AG04450 (cell line): ENCODE results near the gene SNRPA. TPM values are rescaled to one million over a fixed set of nuclear protein-coding genes. Genes with fewer than 3 reads are reported as not detected.
"Not testable (repeated sequence)": the region's sequence is repeated elsewhere in the genome, so short reads cannot be mapped to it uniquely, and the experiment has no call there.

Source experiments
- CTCF ChIA-PET: fragments of 300-600, 350-600 bp; formaldehyde crosslinking; extraction: SDS; loops from one replicate; lab custom pipeline; 2022; ENCODE audit warnings: antibody characterized with exemption, inconsistent platforms; lab: Charles Lee
- POLR2A ChIA-PET: fragments of 350-600 bp; formaldehyde crosslinking; extraction: SDS; loops from one replicate; lab custom pipeline; 2021; ENCODE audit warnings: antibody characterized with exemption, inconsistent platforms; lab: Yijun Ruan, JAX
- DNase-seq: peaks from one replicate; pipeline ENCODE4 v3.0.0-alpha.2; 2011; ENCODE audit warnings: low read depth, low spot score
- H3K27ac ChIP-seq: one replicate; pipeline ENCODE4 v1.5.1; 2012; ENCODE audit warnings: low read depth, low read length, control low read depth
- H3K27me3 ChIP-seq: one replicate; pipeline ENCODE4 v1.6.0; 2012; ENCODE audit warnings: low read length; ENCODE audit not compliant: control insufficient read depth, insufficient read depth
- H3K4me3 ChIP-seq: 2 replicates; pipeline ENCODE4 v1.5.1; 2011; ENCODE audit warnings: mild to moderate bottlenecking, low read depth, low read length, control low read depth
- H3K9me3 ChIP-seq: 2 replicates; pipeline ENCODE4 v1.5.1; 2012; ENCODE audit warnings: low read length; ENCODE audit not compliant: control insufficient read depth, insufficient read depth
- CTCF ChIP-seq: IDR thresholded peaks from 2 replicates; pipeline ENCODE4 v1.5.1; 2011; ENCODE audit warnings: low read depth, low read length, control low read depth, inconsistent platforms
- polyA plus RNA-seq: library from polyadenylated mRNA; depleted of rRNA; stranded (reverse); fragments of >200 nt; gene quantifications from 2 replicates; pipeline ENCODE4 v1.2.3, GENCODE V29; 2011

Gene SNRPA
- polyA plus RNA-seq, 1 experiment, result 126 TPM

- no peaks in the 10 kb centered on the region for H3K27me3 ChIP-seq
- no peak for TF ChIP-seq CTCF
- no peak for DNase-seq
- ChIA-PET CTCF (interaction anchor here (0.7 kb wide), 1 partner anchor 940 kb away, joined by 3 read pairs; no protein-coding TSS in a partner anchor), POLR2A (no interaction called here)
- H3K4me3 ChIP-seq, result no peak overlapping the region
- no peaks in the 10 kb centered on the region for H3K9me3 ChIP-seq
- no peak overlapping the region for H3K27ac ChIP-seq
Measured at GRCh38 chr19:40783711-40784110, 32.7 kb downstream of the SNRPA start.

GRCh38 chr19:40784146-40784545, 33.1 kb downstream of the SNRPA start:
- H3K9me3 ChIP-seq, H3K4me3 ChIP-seq, DNase-seq, POLR2A ChIA-PET, CTCF ChIA-PET, H3K27ac ChIP-seq, H3K27me3 ChIP-seq: not testable (repeated sequence)

- POLR2A ChIA-PET, result interaction anchor here (0.8 kb wide), 1 partner anchor 9 kb away, joined by 3 read pairs; no protein-coding TSS in a partner anchor
- CTCF ChIA-PET, result no interaction called here
Measured at GRCh38 chr19:40785526-40785925, 34.5 kb downstream of the SNRPA start.

GRCh38 chr19:40786060-40787037, 35.3 kb downstream of the SNRPA start:
- Histone ChIP-seq H3K4me3 (no peak overlapping the region), H3K27me3 (no peaks in the 10 kb centered on the region), H3K9me3 (no peaks in the 10 kb centered on the region), H3K27ac (no peak overlapping the region)
- ChIA-PET CTCF (interaction anchor here (2.4 kb wide), 1 partner anchor 12 kb away, joined by 8 read pairs; the partner anchor contains the start of gene EGLN2), POLR2A (interaction anchor here (0.6 to 2.0 kb wide), 3 partner anchors 8 to 37 kb away, joined by 3 to 6 read pairs (median 6); partner anchors contain the start of gene RAB4B)
- TF ChIP-seq CTCF, result no peak
- no peak for DNase-seq

More at GRCh38 chr19:40785526-40785925, 34.5 kb downstream of the SNRPA start:
- no peak for DNase-seq
- no peaks in the 10 kb centered on the region for H3K27me3 ChIP-seq
- TF ChIP-seq CTCF, result no peak
- no peaks in the 10 kb centered on the region for H3K9me3 ChIP-seq
- no peak overlapping the region for H3K4me3 ChIP-seq
- H3K27ac ChIP-seq, result no peak overlapping the region

- H3K27ac ChIP-seq, result no peak overlapping the region
- DNase-seq, result no peak
- no peak overlapping the region for H3K4me3 ChIP-seq
- ChIA-PET CTCF (no interaction called here), POLR2A (no interaction called here)
- no peak for TF ChIP-seq CTCF
- H3K27me3 ChIP-seq, result no peaks in the 10 kb centered on the region
- no peaks in the 10 kb centered on the region for H3K9me3 ChIP-seq
Measured at GRCh38 chr19:40791349-40791748, 40.3 kb downstream of the SNRPA start.
